Inferior parietal cortex (tissue), 1 donor: Measurements from ENCODE around the gene MYH14.
A peak's percentile ranks its signal among the peaks of the same experiment; 100 is the strongest.

Source experiments
- DNase-seq: peaks from one replicate; pipeline ENCODE4 v3.0.0-alpha.2; 2016; ENCODE audit errors: extremely low spot score

The MYH14 gene

DNA sequence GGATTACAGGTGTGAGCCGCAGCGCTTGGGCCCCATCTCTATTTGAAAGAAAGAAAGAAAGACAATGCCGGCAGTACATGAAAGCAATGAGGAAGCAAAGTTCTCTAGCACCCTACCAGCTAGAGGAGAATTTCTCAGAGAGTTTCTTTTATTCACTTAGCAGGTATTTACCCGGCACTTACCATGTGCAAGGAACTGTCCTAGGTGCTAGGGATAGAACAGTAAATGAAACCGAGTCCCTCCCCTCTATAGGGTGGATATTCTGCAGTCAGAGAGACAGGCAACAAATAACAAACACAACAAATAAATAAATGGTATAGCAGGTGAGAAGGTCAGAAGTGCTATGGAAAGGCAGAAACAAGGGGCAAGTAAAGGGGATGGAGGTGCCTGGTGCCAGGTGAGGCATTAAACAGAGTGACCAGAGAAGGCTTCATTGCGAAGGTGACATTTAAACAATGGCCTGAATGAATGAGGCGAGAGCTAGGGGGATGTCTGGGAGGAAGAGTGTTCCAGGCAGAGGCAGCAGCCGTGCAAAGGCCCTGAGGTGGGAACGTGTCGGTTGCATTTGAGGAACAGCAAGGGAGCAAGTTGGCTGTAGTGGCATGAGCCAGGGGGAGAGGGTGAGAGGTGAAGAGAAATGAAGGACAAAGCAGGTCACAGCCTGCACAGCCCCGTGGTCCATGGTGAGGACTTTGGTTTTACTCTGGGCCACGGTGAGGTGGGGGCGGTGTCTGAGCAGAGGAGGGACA is 10.8 kb upstream of the MYH14 start:
- DNase-seq = no peak

DNA sequence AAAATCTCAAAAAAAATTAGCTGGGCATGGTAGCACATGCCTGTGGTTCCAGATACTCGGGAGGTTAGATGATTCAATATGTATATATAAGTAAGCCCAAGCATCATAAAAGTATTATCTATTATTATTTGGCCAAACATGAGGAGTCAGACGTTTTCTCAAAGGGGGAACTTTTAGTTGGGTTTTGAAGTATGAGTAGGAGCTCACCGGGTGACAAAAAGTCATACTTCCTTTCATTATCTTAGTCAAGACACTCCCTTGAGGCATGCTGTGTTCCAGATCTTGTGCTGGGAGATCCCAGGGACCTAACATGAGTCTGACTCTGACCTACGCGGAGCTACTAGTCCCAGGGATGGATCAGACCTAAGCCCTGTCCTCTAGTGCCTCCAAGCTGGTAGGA is 8.2 kb upstream of the MYH14 start:
- no peak for DNase-seq

DNA sequence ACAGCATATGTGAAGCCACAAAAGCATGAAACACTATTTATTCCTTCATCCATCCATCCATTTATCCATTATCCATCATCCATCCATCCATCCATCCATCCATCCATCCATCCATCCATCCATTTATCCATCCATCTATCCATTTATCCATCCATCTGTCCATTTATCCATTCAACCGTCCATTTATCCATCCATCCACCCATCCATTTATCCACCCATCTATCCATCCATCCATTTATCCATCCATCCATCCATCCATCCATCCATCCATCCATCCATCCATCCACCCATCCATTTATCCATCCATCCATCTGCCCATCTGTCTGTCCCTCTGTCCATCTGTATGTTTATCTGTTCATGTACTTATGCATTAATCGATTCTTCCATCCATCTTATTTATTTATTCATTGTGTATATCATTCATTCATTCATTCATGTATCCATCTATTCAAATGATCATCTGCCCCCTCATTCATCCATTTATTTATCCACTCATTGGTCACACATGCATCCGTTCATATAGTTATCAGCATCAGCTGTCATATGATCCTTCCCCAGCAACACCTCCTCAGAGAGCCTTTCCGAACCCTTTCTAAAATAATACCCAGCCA is 7.0 kb upstream of the MYH14 start:
- DNase-seq = no peak

DNA sequence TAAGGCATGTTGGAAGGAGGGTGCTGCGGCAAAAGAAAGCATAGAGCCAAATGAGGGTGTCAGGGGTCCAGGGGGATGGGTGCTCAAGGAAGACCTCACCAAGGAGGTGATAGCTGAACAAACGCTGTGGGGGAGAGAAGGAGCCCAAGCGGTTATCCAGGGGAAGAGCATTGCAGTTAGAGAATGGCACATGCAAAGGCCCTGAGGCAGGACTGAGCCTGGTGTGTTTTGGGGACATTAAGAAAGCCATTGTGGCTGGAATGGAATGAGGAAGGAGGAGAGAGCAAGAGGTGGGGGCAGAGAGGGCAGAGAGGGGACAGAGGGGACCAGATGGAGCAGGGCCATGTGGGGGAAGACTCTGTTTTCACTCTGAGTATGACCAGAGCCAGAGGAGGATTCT is 6.1 kb upstream of the MYH14 start:
- DNase-seq = no peak

DNA sequence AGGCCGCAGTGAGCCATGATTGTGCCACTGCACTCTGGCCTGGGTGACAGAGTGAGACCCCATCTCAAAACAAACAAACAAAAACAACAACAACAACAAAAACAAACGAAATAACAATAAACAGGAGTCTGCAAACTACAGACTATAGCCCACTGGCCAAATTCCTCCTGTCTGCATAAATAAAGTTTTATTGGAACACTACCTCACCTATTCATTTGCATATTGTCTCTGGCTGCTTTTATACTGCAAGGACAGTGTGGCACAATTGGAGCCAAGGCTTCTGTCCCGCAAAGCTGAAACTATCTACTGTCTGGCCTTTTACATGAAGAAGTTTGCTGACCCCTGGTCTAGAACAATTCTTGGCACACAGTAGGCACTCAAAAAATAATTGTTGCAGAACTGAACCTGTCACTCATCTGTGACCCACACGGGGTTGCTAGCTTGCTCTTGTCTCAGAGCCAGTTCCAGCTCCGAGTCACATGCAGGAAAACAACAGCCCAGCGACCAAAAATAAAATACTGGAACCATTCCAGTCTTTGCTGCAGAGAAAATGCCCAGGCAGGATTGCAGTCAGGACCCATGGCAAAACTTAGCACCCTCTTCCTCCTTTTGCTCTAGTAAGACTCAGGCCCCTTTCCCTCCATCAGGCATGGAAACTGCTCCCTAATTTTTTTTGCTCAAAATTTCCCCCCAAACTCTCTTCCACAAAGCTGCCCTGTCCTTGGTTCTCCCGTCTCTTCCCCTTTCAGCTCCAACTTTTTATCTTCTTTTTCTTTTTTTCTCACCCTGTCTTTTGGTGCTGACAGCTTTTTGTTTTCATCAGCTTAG is 4.8 kb upstream of the MYH14 start:
- peak; percentile 4 for DNase-seq

DNA sequence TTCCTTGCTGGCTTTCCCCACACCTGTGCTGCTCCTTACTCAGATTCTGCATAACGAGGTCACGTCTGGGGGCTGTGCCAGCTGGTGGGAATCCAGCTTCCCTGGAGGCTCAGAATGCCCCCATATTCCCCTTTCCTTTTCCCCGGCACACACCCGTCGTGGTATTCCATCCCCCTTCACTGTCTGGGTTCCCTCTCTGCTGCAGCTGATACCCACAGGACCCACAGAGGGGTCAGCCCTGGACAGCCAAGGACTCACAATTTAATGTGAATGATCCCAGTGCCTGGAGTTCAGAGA is 4.2 kb upstream of the MYH14 start:
- no peak for DNase-seq

DNA sequence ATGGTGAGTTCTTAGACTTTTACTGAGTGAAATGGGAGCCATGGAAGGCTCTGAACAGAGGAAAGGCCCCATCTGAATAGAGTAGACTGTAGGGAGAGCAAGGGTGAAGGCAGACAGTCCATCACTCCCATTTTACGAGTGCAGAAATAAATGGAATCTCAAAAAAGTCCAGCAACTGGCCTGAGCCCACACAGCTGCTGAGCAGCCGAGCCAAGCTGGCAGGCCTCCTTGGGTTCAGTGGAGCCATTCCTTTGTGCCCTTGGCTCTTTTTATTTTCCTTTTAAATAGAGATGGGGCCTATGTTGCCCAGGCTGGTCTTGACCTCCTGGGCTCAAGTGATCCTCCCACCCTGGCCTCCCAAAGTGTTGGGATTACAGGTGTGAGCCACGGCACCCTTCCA is 1.0 kb upstream of the MYH14 start:
- no peak for DNase-seq

DNA sequence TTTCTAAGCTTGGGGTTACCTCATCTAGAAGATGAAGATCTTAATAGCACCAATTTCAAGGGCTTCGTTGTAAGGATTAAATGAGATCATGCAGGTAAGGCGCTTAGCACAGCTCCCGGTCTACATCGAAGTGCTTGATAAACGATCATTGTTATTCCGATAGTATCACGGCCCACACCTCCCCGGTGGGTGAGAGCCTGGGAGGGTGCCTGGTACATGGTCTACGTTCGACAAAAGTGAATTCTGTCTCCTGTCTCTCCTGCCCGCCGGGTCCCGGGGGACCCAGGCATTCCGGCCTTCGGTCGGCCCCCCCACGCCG is 501 bp upstream of the MYH14 start:
- DNase-seq = no peak

DNA sequence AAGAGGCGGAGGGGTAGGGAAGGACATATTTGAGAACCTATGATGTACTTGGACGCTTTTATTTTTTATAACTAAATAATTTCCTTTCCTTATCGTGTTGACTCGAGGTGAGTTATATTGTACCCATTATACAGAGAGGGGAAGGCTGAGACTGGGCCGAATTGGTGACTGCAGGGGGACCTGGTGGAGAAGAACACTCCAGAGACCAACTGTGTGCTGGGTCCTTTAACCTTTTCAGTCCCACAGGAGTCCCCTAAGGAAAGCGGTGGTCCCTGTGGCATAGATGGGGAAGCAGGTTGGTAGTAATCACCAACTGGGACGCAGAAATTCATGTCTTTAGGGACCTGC is 633 bp downstream of the MYH14 start:
- DNase-seq = no peak

DNA sequence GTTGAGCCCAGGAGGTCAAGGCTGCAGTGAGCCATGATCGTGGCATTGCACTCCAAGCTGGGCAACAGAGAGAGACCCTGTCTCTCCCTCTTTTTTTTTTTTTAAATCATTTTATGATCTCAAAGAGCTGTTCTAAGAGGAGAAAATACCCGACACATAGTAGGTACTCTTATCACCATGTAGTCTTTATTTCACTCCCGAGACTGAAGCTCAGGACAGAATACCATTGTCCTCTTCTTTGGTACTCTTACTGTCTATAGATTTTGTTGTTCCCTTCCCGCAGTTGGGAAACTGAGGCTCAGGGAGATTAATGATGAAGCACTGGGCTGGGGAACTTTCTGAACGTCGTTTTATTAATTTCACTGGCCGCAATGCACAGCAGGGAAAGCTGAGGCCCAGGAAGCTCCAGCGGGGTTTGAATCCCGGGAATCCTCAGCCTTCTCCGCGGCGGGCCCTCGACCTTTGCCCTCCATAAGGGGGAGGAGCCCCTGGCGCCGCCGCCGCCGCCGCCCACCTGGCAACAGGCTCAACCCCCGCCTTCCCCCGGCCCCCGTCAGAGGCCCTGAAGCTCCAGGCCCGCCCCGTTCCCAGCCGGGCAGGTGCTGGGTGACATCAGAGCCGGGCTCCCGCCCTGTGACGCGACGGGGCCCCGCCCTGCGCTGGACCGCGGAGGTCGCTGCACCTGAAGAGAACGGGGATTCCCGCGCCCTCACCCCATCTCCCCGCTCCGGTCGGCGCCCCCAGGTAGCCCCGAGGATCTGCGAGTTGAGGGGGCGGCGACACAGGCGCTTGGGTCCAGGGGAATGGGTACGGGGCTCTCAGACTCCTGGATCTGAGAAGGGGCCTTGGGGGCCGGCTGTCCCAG is 1.6 kb downstream of the MYH14 start:
- no peak for DNase-seq

DNA sequence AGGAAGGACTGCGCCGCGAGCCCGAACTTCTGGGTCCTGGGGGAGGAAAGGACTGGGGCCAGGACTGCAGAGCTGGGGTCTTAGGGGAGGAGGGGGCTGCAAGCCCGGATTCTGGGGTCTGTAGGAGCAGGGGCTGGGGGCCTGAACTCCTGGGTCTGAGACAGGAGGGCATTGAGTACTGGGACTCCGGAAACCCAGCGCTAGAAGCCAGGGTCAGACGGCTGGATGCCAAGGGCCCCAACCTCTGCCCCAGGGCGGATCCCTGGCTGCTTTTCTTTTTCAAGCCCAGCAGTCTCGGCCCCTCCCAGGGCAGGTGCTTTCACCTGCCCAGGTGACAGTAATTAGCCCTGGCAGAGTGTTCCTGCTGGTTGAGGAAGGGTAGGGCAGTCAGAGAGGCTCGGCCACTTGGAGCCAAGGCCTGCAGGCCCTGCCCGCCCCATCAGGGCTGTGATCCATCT is 2.3 kb downstream of the MYH14 start:
- DNase-seq = no peak

DNA sequence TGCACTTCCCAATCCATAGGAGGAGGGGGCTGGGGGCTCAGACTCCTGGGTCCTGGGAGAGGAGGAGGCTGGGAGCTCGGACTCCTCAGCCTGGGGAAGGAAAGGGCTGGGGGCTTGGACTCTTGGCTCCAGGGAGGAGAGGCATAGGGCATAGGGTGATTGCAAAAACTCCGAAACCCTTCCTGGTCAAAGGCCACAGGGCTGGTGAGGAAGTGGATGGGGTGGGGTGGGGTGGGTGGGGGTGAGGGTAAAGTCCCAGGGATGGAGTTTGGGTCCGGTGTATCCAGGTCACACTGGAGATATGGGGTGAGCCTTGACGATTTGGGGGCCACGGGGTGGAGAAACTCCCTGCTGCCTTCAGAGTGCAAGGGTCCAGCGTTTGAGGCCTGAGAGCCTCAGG is 2.8 kb downstream of the MYH14 start:
- DNase-seq = no peak

DNA sequence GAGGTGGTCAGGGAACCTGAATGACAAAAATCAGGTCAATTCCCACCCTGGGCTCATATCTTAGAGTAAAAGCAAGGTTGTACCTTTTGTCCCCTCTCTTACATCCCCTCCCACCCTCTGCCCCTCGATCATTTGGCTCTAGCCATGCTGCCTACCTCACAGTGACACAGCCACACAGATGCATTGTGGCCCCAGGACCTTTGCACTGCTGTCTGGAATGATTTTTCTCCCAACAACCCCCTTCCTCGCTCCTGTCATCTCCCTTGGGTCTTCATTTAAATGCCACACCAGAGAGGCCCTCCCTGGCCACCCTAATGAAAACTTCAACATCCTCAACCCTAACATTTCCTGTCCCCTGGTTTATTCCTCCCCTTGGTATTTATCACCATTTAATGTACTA is 4.3 kb downstream of the MYH14 start:
- DNase-seq = no peak

DNA sequence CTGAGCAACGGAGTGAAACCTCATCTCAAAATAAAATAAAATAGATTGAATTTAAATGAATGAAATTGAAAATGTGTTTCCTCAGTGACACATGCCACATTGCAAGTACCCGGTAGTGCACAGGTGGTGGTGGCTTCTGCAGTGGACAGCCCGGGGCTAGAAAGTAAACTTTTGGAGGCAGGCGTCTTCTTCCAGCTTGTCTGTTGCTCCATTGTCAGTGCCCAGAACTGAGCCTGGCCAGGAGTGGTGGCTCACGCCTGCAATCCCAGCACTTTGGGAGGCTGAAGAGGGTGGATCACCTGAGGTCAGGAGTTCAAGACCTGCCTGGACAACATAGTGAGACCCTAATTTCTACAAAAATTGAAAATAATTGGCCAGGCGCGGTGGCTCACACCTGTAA is 5.7 kb downstream of the MYH14 start:
- DNase-seq = no peak

DNA sequence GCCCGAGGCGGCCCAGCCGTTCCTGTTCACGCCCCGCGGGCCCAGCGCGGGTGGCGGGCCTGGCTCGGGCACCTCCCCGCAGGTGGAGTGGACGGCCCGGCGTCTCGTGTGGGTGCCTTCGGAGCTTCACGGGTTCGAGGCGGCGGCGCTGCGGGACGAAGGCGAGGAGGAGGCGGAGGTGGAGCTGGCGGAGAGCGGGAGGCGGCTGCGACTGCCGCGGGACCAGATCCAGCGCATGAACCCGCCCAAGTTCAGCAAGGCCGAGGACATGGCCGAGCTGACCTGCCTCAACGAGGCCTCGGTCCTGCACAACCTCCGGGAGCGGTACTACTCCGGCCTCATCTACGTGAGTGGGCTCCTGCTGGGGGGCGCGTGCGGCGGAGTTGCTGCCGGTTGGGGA is 7.0 kb downstream of the MYH14 start:
- no peak for DNase-seq

DNA sequence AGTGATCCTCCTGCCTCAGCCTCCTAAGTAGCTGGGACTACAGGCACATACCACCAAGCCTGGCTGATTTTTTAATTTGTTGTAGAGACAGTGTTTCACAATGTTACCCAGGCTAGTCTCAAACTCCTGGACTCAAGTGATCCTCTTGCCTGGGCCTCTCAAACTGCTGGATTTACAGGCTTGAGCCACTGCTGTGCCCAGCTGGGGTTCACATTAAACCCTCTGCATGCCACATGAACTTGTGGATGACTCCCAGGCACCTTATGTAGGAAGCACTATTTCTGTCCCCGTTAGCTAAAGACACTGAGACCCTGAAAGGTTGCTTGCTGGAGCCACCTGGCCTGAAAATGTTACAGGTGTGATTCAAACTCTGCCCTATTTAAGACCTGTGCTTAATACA is 10.5 kb downstream of the MYH14 start:
- DNase-seq = no peak

DNA sequence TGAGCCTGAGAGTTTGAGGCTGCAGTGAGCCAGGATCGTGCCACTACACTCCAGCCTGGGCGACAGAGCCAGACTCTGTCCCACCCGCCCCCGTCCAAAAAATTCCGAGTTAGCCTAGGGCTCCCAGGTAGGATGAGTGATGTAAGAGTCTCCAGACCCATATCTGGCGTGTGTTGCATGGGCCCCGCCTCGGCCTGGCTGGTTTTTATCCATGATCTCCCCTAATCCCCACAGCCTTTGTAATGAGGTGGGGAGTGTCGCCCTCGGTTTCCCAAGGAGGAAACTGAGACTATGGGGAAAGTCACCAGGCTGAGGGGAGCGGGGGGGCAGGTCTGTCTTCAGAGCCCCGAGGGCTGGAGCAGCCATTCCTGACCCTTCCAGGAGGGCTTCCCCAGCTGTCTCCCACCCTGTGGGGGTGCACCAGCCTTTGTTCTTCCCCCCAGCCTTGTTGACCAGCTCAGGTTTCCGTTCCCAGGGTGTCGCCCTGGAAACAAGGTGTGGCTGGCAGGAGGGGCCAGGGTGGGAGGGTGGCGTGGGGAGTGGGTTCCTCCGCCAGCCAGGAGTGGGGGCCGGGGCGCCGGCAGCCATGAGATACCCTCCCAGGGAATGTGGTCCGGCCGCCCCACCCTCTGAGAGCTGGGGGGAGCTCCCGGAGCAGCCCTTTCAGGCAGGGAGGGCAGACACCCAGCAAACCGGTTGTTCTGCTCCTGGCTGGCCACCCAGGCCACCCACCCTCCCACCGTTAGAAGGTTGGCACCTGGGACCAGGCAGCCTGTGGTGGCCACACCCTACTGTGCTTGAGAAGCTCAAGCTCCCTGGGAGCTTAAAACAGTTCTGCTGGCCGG is 11.5 kb downstream of the MYH14 start:
- DNase-seq = no peak

DNA sequence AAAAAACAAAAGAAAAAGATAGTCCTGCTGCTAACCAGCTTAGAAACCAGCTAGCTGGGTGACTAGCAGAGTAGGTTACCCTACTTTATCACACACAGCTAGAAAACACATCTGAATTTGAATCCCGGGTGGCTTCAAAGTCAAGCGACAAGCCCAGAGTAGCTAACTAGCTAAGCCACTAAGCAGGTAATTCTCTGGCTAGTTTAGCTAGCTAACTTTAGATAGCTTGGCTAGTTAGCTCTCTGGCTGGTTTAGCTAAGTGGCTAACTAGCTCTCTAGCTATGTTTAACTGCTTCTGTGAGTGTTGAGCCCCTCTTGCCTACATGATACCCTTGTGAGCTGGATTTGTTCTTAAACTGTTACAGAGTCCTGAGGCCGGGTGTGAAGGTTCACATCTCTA is 12.4 kb downstream of the MYH14 start:
- DNase-seq = no peak

DNA sequence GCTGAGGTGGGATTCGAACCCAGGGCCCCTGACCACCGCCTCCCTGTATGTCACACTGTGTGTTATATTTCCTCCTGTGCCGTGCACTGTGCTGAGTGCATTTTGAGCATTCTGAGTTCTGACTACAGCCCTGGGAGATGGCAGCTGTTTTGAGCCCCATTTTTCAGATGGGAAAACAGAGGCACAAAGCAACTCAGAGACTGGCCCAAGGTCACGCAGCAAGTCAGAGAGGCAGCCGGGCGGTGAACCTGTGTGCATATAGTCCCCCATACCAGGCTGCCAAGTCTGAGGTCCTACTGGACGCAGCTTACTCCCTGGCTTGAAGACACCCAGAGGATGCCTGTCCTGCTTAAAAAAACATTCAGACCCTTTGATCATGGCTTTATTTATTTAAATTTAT is 17.7 kb downstream of the MYH14 start:
- no peak for DNase-seq

DNA sequence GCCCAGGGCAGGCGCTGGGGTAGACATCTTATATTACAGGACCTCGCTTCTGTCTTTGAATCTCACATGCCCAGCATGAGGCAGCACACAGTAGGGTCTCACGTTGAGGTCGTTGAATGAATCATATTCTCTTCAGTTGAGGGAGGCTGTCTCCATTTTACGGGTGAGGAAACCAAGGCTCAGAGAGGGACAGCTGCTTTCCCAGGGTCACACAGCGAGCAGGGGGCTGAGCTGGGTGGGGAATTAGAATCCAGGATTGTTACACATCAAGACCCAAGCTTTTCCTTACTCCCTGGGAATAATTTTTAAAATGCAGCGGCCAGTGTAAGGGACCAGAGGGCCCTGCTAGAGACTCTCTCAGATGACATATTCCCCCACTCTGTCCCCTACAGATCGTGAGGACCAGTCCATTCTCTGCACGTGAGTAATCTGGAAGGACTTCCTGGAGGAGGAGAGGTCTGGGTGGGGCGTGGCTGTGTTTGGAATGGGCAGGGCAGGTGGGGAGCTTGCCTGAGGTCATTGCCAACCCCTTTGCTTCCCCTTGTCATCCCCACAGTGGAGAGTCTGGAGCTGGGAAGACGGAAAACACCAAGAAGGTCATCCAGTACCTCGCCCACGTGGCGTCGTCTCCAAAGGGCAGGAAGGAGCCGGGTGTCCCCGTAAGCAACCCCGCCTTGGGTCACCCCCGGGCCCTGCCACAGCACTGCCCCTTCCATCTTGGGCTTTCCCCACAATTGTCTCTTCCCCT is 19.4 kb downstream of the MYH14 start:
- no peak for DNase-seq

DNA sequence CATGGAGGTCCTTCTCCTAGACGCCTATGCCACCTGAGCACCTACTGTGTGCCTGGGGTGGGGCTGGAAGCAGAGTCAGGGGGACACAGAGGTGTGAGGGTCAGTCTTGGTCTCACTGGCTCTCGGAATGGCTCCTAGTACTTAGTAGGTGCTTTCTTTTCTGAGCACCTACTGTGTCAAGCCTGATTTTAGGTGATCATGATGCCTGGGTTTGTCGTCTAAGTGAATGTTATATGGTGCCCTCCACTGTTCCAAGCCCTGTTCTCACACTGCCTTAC is 20.0 kb downstream of the MYH14 start:
- DNase-seq = no peak
